B cell (primary cell): Measurements from ENCODE around the gene MEIKIN. TPM values are rescaled to one million over a fixed set of nuclear protein-coding genes. Genes with fewer than 3 reads are reported as not detected.

Experiments
- ATAC-seq: fragments of 200-7000 bp; cut with Tn5 transposase; one replicate; pipeline ENCODE4 v1.10.0; 2021; ENCODE audit warnings: low read depth, mild to moderate bottlenecking, moderate number of reproducible peaks, moderate library complexity
- CTCF ChIA-PET: fragments of 350-600 bp; sonication (Branson Sonifier 250); formaldehyde crosslinking; loops from one replicate; lab custom pipeline; 2021; ENCODE audit warnings: antibody characterized with exemption, inconsistent platforms; lab: Charles Lee
- POLR2A ChIA-PET: fragments of 350-600 bp; sonication (Branson Sonifier 250); formaldehyde crosslinking; loops from one replicate; lab custom pipeline; 2021; ENCODE audit warnings: antibody characterized with exemption; lab: Charles Lee
- DNase-seq: peaks from one replicate; pipeline ENCODE4 v3.0.0; 2013
- H2AFZ ChIP-seq: 2 replicates; pipeline ENCODE4 v1.6.1; 2012; ENCODE audit warnings: mild to moderate bottlenecking, low read depth, low read length; ENCODE audit not compliant: insufficient read depth, poor library complexity, severe bottlenecking
- H3K27ac ChIP-seq, 2 donors: 1 replicate in 1 of 2; 2 replicates in 1 of 2; pipeline ENCODE4 v1.5.1; 2012 to 2013; ENCODE audit warnings: low read length in 2 of 2, mild to moderate bottlenecking in 2 of 2, moderate library complexity in 1 of 2
- H3K27me3 ChIP-seq, 4 experiments: fragments of 200-600 bp in 1 of 4; sonication (generic) in 1 of 4; replicated peaks in 1 of 4; 1 replicate in 2 of 4; 2 replicates in 2 of 4; pipeline versions ENCODE4 v1.6.1 to v1.7.0; 2013 to 2016; ENCODE audit warnings: low read length in 3 of 4, mild to moderate bottlenecking in 2 of 4, mixed read lengths in 1 of 4, moderate library complexity in 1 of 4; ENCODE audit not compliant: insufficient read depth in 4 of 4, control insufficient read depth in 3 of 4; ENCODE audit errors: control extremely low read depth in 1 of 4
- H3K36me3 ChIP-seq, 2 experiments: replicated peaks in 1 of 2; 1 replicate in 1 of 2; 2 replicates in 1 of 2; pipeline versions ENCODE4 v1.6.1 to v1.7.1; 2013; ENCODE audit warnings: low read length in 1 of 2; ENCODE audit not compliant: insufficient read depth in 2 of 2, control insufficient read depth in 1 of 2; ENCODE audit errors: control extremely low read depth in 1 of 2, extremely low read depth in 1 of 2
- H3K4me1 ChIP-seq, 2 donors: fragments of 200-600 bp in 1 of 2; sonication (generic) in 1 of 2; 1 replicate in 1 of 2; 2 replicates in 1 of 2; pipeline versions ENCODE4 v1.5.1 to v1.6.1; 2013 to 2017; ENCODE audit warnings: low read length in 2 of 2; ENCODE audit not compliant: control insufficient read depth in 2 of 2, insufficient read depth in 2 of 2
- H3K4me2 ChIP-seq: replicated peaks from 2 replicates; pipeline ENCODE3; 2012; ENCODE audit warnings: mild to moderate bottlenecking, low read depth, low read length; ENCODE audit not compliant: poor library complexity, severe bottlenecking
- H3K4me3 ChIP-seq, 5 experiments: fragments of 200-600 bp in 1 of 5; sonication (generic) in 1 of 5; 1 replicate in 3 of 5; 2 replicates in 2 of 5; pipeline versions ENCODE4 v1.5.1 to v1.7.0; 2011 to 2016; ENCODE audit warnings: low read length in 4 of 5, mild to moderate bottlenecking in 4 of 5, low read depth in 2 of 5, control low read depth in 1 of 5, moderate library complexity in 1 of 5; ENCODE audit not compliant: insufficient read depth in 1 of 5; ENCODE audit errors: control extremely low read depth in 1 of 5, extremely low read depth in 1 of 5
- H3K79me2 ChIP-seq: fragments of 200-600 bp; sonication (generic); one replicate; pipeline ENCODE4 v1.6.0; 2016; ENCODE audit warnings: low read length; ENCODE audit not compliant: control insufficient read depth, insufficient read depth
- H3K9ac ChIP-seq: fragments of 200-600 bp; sonication (generic); 2 replicates; pipeline ENCODE4 v1.6.1; 2017; ENCODE audit warnings: mild to moderate bottlenecking, low read length, moderate library complexity
- H3K9me3 ChIP-seq, 3 donors: one replicate each; pipeline versions ENCODE4 v1.6.1 to v1.7.1; 2013; ENCODE audit warnings: low read length in 2 of 3; ENCODE audit not compliant: control insufficient read depth in 2 of 3, insufficient read depth in 1 of 3; ENCODE audit errors: control extremely low read depth in 1 of 3
- H4K20me1 ChIP-seq: 2 replicates; pipeline ENCODE4 v1.6.0; 2012; ENCODE audit warnings: mild to moderate bottlenecking, low read length; ENCODE audit not compliant: insufficient read depth, control insufficient read depth, poor library complexity, severe bottlenecking
- H3K27ac Mint-ChIP-seq: one replicate; pipeline ENCODE4 v1.8.0; 2021; ENCODE audit warnings: mixed read lengths
- H3K27me3 Mint-ChIP-seq: one replicate; pipeline ENCODE4 v1.8.0; 2021; ENCODE audit warnings: mixed read lengths
- H3K4me1 Mint-ChIP-seq: one replicate; pipeline ENCODE4 v1.8.0; 2021; ENCODE audit warnings: mixed read lengths
- H3K4me3 Mint-ChIP-seq: one replicate; pipeline ENCODE4 v1.8.0; 2021; ENCODE audit warnings: mixed read lengths
- H3K9me3 Mint-ChIP-seq: one replicate; pipeline ENCODE4 v1.8.0; 2022; ENCODE audit warnings: mixed read lengths; ENCODE audit not compliant: insufficient read depth
- CTCF ChIP-seq: fragments of 200-600 bp; IDR thresholded peaks from one replicate; pipeline ENCODE4 v1.8.0; 2022; ENCODE audit warnings: antibody characterized with exemption, mild to moderate bottlenecking
- EZH2 ChIP-seq: IDR thresholded peaks from 2 replicates; pipeline ENCODE4 v1.6.1; 2012; ENCODE audit warnings: borderline replicate concordance, low read depth, mild to moderate bottlenecking, moderate library complexity, low read length; ENCODE audit not compliant: insufficient read depth, poor library complexity, severe bottlenecking
- WGBS: methylation state at CpG from one replicate; pipeline ENCODE4 v1.1.5; 2013; ENCODE audit warnings: missing lambda C conversion rate; ENCODE audit not compliant: insufficient coverage; 5-methylcytosine and 5-hydroxymethylcytosine counted together
- intact Hi-C: fragments of 100-400 bp; cut with micrococcal nuclease; formaldehyde crosslinking; loops from one replicate; pipeline ENCODE4 v1.10.0; 2022
- polyA plus RNA-seq: library from polyadenylated mRNA; depleted of rRNA; stranded (reverse); fragments of >200 nt; gene quantifications from 2 replicates; pipeline ENCODE4 v1.2.3, GENCODE V29; 2012
- total RNA-seq, 2 donors: library from RNA; stranded (reverse); fragments of 120-200 nt in 1 of 2; gene quantifications; 1 replicate in 1 of 2; 2 replicates in 1 of 2; pipeline versions ENCODE4 v1.2.3 to v1.2.4, GENCODE V29; 2013 to 2022

The MEIKIN gene
- total and polyA plus RNA-seq, 2 donors (not counting 1 experiment from before 2014, with no cell fraction given) = not detected

- H3K9me3 ChIP-seq = no peaks in the 10 kb centered on the region
- no peak for DNase-seq
- H3K27ac ChIP-seq = no peak overlapping the region
- Mint-ChIP-seq H3K27me3 (peaks cover 7% of the 10 kb centered on the region), H3K9me3 (no peaks in the 10 kb centered on the region), H3K4me3 (no peak overlapping the region), H3K27ac (no peak overlapping the region), H3K4me1 (no peaks in the 10 kb centered on the region)
- H3K4me1 ChIP-seq = no peaks in the 10 kb centered on the region
- TF ChIP-seq EZH2 (no peak), CTCF (no peak)
- H3K27me3 ChIP-seq = no peaks in the 10 kb centered on the region
- no peaks in the 10 kb centered on the region for H4K20me1 ChIP-seq
- H3K79me2 ChIP-seq = no peaks in the 10 kb centered on the region
- no peak overlapping the region for H3K9ac ChIP-seq
- H3K4me3 ChIP-seq = no peak overlapping the region
- no peak overlapping the region for H3K4me2 ChIP-seq
- 100% methylated on average over 3 of the region's 5 CpGs for WGBS
- no peak for ATAC-seq
- no peaks in the 10 kb centered on the region for H3K36me3 ChIP-seq
- POLR2A ChIA-PET = no interaction called here
- CTCF ChIA-PET = no interaction called here
- intact Hi-C loops = no loop called here
- H2AFZ ChIP-seq = no peak overlapping the region
These were observed 13.7 kb upstream of the MEIKIN start for GRCh38 chr5:131959136-131959535.

- no peak for DNase-seq
- no peak overlapping the region for H3K4me3 Mint-ChIP-seq
- TF ChIP-seq CTCF (no peak), EZH2 (no peak)
- no peaks in the 10 kb centered on the region for H3K79me2 ChIP-seq
- no peaks in the 10 kb centered on the region for H3K27me3 ChIP-seq
- H4K20me1 ChIP-seq = no peaks in the 10 kb centered on the region
- H3K36me3 ChIP-seq = no peaks in the 10 kb centered on the region
- H3K4me1 ChIP-seq = no peaks in the 10 kb centered on the region
- ChIA-PET CTCF (interaction anchor here (0.6 kb wide), 1 partner anchor 72 kb away, joined by 3 read pairs; no protein-coding TSS in a partner anchor), POLR2A (no interaction called here)
- no peaks in the 10 kb centered on the region for H3K27me3 Mint-ChIP-seq
- no peak overlapping the region for H3K9ac ChIP-seq
- no peak overlapping the region for H2AFZ ChIP-seq
- H3K4me2 ChIP-seq = no peak overlapping the region
- 100% methylated on average over 3 of the region's 8 CpGs for WGBS
- H3K27ac ChIP-seq = no peak overlapping the region
- H3K4me3 ChIP-seq = no peak overlapping the region
- H3K27ac Mint-ChIP-seq = no peak overlapping the region
- no peaks in the 10 kb centered on the region for H3K9me3 ChIP-seq
- no peak for ATAC-seq
- intact Hi-C loops = no loop called here
- H3K9me3 Mint-ChIP-seq = no peaks in the 10 kb centered on the region
- H3K4me1 Mint-ChIP-seq = no peaks in the 10 kb centered on the region
These were observed 12.4 kb upstream of the MEIKIN start for GRCh38 chr5:131957721-131958441.
